Eye (tissue), 1 donor: ENCODE results near the gene FHOD3.

ENCODE experiments used
- DNase-seq: peaks from one replicate; pipeline ENCODE4 v3.0.0-alpha.2; 2015

The FHOD3 gene

DNA sequence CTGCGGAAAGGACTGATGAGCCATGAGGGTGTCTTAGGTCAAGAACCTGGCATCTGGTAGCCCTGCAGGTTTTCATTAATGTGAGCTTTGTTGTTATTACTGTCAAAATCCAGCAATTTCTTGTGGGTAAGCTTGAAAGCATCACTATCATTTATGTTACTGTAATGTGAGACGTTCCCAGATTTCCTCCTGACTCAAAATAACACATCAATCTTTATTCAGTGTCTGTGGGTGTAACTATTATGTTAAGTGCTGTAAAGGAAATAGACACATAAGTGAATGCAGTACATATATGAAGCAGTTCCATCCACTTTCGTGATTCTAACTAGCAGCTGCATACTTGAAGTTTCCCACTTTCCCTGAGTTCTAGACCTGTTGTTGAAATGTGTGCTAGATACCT is 89.8 kb downstream of the FHOD3 start:
- DNase-seq, result no peak

DNA sequence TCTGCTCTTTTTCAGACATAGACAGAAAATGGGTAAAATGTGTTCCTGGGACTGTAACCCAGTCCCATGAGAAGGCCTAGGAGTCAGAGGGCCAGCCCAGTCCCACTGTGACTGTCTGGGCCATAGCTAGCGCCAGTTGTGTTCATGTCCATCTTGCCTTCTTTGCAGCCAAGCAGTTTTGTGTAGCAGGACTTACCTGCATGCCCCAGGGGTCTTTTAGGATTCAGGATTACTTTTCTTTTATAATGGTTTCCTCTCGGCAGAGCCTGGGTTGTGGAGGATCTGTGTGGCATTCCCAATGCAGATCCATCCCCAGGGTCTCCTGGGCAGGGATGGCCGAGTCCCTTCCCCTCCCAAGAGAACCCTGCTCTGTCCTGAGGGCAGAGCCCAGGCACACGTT is 90.8 kb downstream of the FHOD3 start:
- no peak for DNase-seq

DNA sequence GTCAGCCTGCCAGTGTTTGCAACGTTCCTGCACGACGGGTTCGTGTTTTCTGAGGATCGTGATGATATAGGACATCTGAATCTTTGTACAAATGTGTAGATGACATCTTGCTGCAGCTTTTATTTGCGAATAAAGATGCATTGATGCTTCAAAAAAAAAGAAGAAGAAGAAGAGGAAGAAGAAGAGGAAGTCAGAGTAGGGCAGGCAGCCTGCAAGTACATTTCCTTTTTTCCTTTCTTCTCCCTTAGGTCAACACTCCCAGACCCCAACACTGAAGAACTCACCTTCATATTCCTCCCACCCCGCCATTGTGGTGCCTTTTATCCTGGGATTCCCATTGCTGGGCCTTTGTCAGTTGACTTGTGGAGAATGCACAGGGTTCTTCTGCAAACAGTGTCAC is 91.5 kb downstream of the FHOD3 start:
- DNase-seq, result no peak

GRCh38 chr18:36389811-36390581 is 92.5 kb downstream of the FHOD3 start:
- no peak for DNase-seq

DNA sequence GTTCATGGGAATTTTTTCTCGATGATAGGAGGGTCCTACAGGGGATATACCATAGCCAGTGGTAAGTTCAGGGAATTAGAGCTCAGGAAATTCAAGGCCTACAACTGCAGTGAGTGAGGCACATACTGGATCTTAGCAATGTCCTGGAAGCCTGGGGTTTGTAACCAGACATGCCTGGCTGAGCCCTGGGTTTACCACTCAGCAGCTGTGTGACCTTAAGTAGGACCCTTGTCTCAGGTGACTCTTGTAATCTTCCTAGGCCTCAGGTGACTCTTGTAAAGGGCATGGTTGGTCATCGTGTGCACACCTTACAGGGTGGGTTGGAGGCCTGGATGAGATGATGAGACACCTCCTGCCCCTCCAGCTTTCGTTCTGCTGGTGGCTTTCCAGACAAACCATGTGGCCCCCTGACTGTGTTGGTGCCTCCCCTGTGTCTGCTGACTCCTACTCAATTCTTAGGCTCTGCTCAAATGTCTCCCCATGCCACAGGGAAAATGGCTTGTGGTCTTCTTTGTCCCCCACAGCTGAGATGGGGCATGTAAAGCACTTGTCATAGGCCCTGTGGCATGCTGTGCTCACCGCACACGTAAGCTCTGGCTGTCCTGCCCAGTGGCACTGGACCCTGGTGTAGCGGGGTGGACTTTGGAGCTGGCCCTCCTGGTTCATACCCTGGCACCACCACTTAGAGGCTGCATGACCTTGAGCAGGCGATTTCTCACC is 94.1 kb downstream of the FHOD3 start:
- no peak for DNase-seq

DNA sequence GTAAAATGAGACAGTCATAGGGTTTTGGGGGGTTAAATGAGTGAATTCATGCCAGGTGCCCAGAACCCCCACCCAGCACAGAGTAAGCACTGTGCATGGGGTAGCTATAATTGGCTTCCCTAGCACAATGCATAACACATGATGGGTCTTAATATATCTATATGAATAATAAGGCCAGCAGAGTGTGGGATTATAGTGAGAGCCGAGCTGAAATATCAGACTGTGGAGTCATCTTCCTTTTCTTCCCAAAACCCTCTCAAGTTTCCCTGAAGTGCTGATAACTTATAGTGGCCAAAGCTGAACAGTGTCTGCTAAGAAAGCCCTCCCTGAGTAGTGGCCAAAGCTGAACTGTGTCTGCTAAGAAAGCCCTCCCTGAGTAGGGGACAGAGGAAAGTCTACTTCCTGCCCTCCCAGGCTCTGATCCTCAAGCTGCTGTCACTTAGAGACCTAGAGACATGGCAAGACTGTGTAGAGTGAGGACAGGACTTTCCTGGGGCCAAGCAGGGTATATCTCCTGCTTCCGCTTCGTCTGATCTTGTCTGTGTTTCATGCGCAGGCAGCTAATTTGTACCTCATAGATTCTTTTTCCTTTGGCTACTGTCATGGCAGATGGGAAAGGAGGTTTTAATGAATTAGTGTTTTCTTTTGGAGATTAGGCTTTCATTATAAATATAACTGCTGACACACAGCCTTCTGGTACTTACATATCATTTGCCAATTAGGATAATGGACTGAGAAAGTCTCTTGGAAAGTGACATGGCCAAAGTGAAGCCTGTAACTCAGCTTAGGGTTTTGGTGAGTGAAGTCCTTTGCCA is 94.9 kb downstream of the FHOD3 start:
- DNase-seq, result no peak

DNA sequence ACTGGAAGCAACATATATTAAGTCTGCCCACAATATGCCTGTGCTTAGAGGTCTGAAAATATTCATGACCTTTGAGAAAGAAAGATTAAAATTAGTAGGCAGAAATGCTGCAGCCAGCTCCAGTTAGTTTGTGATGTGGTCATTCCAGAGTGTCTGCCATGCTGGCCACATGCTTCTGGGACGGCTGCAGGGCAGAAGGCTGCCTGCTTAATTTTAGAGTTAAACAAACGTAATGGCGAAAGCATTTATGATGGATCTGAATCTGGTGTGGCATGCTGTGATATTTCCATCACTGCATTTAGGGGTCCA is 95.4 kb downstream of the FHOD3 start:
- DNase-seq, result no peak

DNA sequence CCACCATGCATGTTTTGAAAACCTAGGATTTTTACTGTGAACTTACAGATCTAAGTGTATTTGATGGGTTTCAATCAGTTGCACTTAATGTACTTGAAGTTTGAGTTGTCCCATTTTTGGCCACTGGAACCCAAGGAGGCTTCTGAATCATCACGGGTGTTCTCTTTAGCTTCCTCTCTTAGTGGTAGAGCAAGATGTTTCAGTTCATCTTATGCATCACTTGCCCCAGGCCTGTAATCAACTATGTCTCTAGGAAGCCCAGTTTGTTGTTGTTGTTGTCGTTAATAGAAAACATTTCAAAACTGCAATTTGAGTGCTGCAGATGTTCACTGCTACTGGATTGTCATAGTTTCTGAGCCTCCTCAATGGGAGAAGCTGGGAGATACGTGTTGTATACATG is 97.0 kb downstream of the FHOD3 start:
- DNase-seq, result no peak

- peak; percentile 40 for DNase-seq
These were observed 98.7 kb downstream of the FHOD3 start for GRCh38 chr18:36396190-36396589.

- no peak for DNase-seq
These were observed 99.5 kb downstream of the FHOD3 start for GRCh38 chr18:36397033-36397432.

DNA sequence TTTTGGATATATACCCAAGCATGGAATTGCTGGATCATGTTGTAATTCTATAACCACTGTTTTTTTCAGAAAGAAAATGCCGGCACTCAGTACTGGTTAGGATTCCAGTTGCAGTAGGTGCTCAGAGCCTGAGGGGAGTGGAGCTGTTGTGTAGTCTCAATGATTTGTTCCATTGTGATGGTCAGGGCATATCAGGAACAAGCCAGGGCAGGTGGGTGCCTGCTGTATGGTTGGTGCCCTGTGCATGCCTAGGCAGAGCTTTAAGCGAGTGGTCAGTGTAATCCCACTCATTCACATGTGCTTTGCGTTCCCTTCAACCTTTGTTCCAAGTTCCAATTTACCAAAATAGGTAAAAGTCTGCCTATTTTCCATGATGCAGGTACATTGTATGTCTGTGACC is 100.9 kb downstream of the FHOD3 start:
- no peak for DNase-seq

GRCh38 chr18:36399055-36399454 is 101.5 kb downstream of the FHOD3 start:
- DNase-seq, result no peak

- no peak for DNase-seq
These were observed 103.9 kb downstream of the FHOD3 start for GRCh38 chr18:36401462-36401861.

DNA sequence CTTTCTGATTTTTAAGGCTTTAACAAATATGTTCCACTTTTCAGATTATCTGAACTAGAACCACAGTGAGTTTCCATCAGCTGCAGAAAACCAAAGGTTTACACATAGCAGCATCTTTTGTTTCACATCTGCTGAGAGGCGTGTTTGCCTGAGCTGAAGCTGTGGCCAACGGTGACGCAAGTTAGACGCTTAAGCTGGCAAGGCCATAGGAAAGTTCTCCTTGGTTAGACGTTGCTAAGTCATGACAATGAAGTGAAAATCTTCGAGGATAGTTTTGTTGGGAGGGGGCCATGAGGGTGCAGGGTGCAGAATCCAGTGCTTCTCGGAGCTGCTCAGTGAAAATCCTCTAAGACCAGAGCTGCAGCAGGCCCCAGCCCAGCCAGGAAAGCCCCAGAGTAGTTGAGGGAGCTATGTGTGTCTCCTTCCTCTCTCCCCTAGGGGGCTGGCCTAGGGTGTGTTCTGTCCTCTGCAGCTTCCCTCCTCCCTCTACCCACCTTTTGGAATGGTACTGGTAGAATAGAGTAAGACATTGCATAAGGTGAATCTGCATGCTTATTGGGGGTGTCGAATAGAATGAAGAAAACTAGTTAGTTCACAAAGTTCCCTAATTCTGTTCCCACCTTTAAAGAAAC is 105.4 kb downstream of the FHOD3 start:
- peak; percentile 67 for DNase-seq

DNA sequence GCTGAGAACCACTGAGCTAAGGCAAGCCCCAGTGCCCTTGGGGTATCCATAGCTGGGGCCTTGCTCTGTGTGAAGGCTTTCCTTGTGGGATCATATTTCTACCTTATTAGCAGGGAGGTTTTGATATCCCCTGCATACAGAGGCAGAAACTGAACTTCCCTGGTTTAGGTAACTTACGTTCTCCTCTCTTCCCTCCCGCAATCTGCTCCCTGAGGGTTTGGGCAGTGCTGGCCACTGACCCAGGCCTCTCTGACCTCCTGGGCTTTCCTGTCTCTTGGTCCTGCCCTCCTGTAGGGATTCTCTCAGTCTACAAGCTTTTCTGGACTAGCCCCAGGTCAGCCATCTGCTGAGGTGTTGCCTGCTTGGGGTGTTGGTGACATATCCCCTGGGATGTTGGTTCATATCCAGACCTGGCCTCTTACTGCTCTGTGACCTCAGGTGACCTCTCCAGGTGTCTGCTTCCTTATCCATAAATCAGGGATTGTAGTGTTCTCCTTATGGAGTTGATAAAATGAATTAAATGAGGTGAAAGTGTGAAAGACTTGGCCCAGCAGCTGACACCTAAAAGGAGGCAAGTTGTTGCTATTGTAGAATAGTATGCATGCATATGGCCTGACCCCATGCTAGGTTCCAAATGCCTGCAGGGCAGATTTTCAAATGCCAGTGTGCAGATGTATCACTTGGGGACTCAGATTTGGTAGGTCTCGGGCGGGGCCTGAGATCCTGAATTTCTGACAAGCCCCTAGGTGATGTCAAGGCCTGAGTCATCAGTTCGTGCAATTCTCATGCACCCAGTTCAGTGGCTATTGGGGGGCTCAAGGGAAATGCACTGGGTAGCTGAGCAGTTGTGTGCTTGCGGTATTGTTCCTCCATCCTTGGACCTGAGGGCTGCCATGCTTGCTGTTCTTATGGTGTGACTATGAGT is 106.6 kb downstream of the FHOD3 start:
- no peak for DNase-seq

- no peak for DNase-seq
These were observed 108.1 kb downstream of the FHOD3 start for GRCh38 chr18:36405611-36406010.

DNA sequence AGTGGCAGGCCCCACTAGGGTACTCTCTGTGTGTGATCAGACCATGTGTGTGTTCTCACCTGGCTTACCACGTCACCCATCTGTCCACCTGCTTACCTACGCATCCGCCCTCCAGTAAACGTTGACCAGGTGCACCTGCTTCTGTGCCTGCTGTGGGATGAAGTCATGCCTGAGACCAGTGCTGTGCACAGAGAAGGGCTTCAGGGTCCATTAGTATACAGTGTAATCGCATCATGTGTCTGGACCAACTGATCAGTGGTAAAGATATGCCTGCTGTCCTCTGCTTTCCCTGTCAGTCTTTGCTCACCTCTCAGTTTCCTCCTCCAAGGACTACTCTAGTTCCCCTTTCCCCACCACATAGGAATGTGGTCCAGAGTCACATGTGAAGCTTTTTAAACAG is 109.3 kb downstream of the FHOD3 start:
- DNase-seq, result no peak

DNA sequence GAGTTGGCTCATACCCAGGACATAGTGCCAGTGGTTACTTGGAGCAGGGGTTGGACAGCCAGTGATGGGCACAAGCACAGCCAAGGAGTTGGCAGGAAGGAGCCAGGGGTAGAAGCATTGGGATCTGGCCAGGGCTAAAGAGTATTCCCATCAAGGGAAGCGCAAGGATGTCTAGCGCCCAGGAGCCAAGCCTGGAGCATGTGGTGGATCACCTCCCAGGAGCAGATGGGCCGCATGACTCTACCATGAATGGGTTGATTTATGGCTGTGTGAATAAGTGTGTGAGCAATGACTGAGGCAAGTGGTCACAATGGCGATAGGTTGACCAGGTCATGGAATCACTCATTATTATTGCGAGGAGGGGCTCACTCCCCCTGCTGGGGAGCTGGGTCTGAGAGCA is 111.1 kb downstream of the FHOD3 start:
- DNase-seq, result no peak

DNA sequence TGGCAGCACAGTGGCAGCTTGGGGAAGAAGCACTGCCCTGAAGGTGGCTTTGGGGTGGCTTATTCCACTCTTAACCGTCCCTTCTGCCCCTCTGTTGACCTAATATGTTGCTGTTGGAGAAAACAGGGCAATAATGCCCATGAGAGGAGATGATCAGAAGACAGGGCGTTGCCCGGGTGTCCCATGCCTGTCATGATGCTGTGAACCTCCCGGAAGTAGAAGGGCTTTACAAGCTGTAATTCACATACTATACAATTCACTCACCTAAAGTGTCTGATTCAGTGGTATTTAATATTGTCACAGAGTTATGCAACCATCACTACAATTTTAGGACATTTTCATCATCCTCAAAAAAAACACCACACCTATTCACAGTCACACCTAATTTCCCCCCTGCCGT is 112.3 kb downstream of the FHOD3 start:
- no peak for DNase-seq

DNA sequence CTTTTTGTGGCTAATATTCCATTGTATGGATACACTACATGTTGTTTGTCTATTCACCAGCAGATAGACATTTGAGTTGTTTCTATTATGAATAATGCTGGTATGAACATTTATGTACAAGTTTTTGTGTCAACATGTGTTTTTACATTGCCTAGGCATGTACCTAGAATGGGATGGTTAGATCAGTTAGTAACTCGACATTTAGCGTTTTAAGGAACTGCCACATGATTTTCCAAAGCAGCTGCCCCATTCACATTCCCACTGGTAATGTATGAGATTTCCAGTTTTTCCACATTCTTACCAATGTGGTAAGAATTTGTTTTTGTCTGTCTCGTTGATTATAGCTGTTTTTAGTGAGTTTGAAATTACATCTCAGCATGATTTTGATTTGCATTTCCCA is 112.8 kb downstream of the FHOD3 start:
- DNase-seq, result no peak

DNA sequence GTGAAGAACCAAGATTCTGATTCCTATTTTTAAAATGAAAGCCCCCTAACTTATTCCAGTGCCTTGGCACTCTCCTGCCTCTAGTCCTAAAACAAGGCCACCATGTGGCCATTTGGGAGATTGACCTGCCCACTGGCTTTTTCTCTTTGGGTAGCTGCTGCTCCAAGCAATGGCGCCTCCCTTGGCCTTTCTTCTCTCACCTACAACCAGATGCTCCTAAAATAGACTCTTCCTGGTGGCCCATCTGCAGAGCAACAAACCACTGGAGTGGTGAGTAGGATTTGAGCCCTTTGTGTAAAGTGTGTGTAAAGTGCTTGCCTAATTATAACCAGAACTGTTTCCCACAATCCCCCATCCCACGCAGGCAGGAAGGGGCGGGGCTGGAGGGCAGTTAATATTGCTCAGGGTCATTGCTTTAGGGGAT is 114.2 kb downstream of the FHOD3 start:
- peak; percentile 7 for DNase-seq

DNA sequence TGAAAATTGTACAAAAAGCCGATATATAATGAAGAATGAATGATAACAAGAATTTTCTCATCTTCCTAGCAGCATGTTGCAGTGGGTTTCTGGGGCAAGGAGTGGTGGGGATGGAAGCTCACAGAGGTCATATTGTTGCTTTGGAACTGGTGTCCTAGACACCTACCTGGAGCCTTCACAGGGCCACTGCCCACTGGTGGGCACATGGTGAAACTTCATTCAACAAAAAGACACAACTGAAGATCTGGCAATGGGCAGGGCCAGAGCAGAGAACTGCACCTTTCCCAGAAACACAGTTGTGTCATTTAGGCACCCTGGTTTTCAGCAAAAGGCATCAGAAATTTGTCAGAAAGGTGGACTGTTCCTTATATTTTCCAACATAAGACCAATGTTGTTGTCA is 115.3 kb downstream of the FHOD3 start:
- DNase-seq, result no peak
